HG02840 (cell line): ENCODE data around the gene GBP1.
"Not testable (repeated sequence)": the region's sequence is repeated elsewhere in the genome, so short reads cannot be mapped to it uniquely, and the experiment has no call there.

Source experiments
- ATAC-seq: cut with Tn5 transposase; IDR thresholded peaks from one replicate; pipeline ENCODE4 v1.9.1; 2021; ENCODE audit warnings: mild to moderate bottlenecking, moderate library complexity, moderate number of reproducible peaks; ENCODE audit not compliant: unreplicated experiment, low FRiP score

The GBP1 gene

GRCh38 chr1:89018318-89018717 is 46.7 kb downstream of the GBP1 start:
- ATAC-seq = not testable (repeated sequence)

- ATAC-seq = no peak
Measured at GRCh38 chr1:89008511-89008910, 56.5 kb downstream of the GBP1 start.

DNA sequence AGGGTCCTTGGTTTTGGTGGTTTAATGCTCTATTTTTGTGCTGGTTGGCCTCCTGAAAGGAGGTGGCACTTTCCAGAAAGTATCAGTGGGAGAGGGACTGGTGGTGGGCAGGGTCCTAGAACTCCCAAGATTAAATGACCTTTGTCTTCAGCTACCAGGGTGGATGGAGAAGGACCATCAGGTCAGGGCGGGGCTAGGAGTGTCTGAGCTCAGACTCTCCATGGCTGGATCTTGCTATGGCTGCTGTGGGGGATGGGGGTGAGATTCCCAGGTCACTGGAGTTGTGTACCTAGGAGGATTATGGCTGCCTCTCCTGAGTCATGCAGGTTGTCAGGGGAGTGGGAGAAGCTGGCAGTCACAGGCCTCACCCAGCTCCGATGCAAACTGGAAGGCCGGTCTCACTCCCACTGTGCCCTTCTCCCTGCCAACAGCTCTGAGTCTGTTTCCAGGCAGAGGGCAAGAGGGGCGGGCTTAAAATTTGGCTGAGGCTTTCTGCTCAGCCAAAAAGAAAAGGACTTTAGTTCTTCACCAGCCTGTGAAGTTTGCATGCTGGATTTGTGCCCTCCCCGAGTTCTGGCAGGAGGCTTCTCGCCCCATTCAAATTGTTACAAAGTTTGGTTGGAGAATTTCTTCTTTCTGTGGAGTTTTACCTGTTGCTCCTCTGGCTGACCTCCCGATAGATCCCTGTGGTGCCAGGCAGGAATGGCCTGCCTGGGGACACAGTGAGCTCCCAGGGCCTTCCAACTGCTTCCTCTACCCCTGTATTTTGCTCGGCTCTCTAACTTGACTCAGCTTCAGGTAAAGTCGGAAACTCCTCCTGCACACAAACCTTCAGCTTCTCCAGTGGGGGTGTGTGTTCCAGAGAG is 59.5 kb downstream of the GBP1 start:
- ATAC-seq = no peak
